ENCODE measurements around the gene DNAH17. TPM values are rescaled to one million over a fixed set of nuclear protein-coding genes. Genes with fewer than 3 reads are reported as not detected.

Gene DNAH17
- total RNA-seq, 1 experiment from 2014 or later = 0.69 TPM

- no peaks in the 10 kb centered on the region for H3K27me3 ChIP-seq (ENCODE audit: insufficient read depth, low read length)
- no peak for ATAC-seq
- H3K4me3 ChIP-seq (replicated peaks in 1 of 2; ENCODE audit: low read depth in 1 of 2, low read length in 2 of 2) = no peak overlapping the region
- no peak overlapping the region for H2AFZ ChIP-seq (ENCODE audit: low read depth, low read length, poor library complexity, severe bottlenecking)
- TF ChIP-seq EGR1 (IDR thresholded peaks at IDR 0.05; ENCODE audit: low read depth) (no peak), FOSL1 (IDR thresholded peaks at IDR 0.05; ENCODE audit: low read depth) (no peak), RAD21 (IDR thresholded peaks at IDR 0.05; ENCODE audit: low read depth) (no peak), CTCF (IDR thresholded peaks at IDR 0.05 in 2 of 3, conservative IDR thresholded peaks at IDR 0.05 in 1 of 3; ENCODE audit: borderline replicate concordance in 1 of 3, insufficient read depth in 1 of 3, low read depth in 2 of 3, low read length in 2 of 3) (no peak), EZH2phosphoT487 (IDR thresholded peaks at IDR 0.05; ENCODE audit: borderline replicate concordance) (no peak), ZFX (IDR thresholded peaks at IDR 0.05) (no peak), POLR2A (IDR thresholded peaks at IDR 0.05; ENCODE audit: borderline replicate concordance, extremely low read depth, insufficient read depth, insufficient read length) (no peak), TCF7L2 (IDR thresholded peaks at IDR 0.05; ENCODE audit: borderline replicate concordance, extremely low read depth, insufficient read depth, insufficient read length) (no peak), POLR2AphosphoS5 (IDR thresholded peaks at IDR 0.05; ENCODE audit: low read depth, low read length) (no peak), ELF1 (IDR thresholded peaks at IDR 0.05; ENCODE audit: borderline replicate concordance, low read depth) (no peak), CEBPB (IDR thresholded peaks at IDR 0.05; ENCODE audit: low read depth) (no peak), ZNF274 (IDR thresholded peaks at IDR 0.05; ENCODE audit: low read depth, low read length) (no peak), CBX3 (IDR thresholded peaks at IDR 0.05; ENCODE audit: low read depth) (no peak), EZH2 (IDR thresholded peaks at IDR 0.05) (no peak), YY1 (IDR thresholded peaks at IDR 0.05; ENCODE audit: extremely low read depth, insufficient replicate concordance, low read depth, low read length) (no peak)
- TF ChIP-seq, protein P1, sequence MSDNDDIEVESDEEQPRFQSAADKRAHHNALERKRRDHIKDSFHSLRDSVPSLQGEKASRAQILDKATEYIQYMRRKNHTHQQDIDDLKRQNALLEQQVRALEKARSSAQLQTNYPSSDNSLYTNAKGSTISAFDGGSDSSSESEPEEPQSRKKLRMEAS (IDR thresholded peaks at IDR 0.05) = no peak
- TF ChIP-seq, protein P2, sequence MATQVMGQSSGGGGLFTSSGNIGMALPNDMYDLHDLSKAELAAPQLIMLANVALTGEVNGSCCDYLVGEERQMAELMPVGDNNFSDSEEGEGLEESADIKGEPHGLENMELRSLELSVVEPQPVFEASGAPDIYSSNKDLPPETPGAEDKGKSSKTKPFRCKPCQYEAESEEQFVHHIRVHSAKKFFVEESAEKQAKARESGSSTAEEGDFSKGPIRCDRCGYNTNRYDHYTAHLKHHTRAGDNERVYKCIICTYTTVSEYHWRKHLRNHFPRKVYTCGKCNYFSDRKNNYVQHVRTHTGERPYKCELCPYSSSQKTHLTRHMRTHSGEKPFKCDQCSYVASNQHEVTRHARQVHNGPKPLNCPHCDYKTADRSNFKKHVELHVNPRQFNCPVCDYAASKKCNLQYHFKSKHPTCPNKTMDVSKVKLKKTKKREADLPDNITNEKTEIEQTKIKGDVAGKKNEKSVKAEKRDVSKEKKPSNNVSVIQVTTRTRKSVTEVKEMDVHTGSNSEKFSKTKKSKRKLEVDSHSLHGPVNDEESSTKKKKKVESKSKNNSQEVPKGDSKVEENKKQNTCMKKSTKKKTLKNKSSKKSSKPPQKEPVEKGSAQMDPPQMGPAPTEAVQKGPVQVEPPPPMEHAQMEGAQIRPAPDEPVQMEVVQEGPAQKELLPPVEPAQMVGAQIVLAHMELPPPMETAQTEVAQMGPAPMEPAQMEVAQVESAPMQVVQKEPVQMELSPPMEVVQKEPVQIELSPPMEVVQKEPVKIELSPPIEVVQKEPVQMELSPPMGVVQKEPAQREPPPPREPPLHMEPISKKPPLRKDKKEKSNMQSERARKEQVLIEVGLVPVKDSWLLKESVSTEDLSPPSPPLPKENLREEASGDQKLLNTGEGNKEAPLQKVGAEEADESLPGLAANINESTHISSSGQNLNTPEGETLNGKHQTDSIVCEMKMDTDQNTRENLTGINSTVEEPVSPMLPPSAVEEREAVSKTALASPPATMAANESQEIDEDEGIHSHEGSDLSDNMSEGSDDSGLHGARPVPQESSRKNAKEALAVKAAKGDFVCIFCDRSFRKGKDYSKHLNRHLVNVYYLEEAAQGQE (IDR thresholded peaks at IDR 0.05; ENCODE audit: low read depth) = no peak
- no peak for DNase-seq (ENCODE audit: low read depth, low spot score)
- no peaks in the 10 kb centered on the region for H3K9me2 ChIP-seq (ENCODE audit: insufficient read depth)
- H3K9me3 ChIP-seq (ENCODE audit: control insufficient read depth in 1 of 2, insufficient read depth in 1 of 2, low read depth in 1 of 2, low read length in 2 of 2) = no peaks in the 10 kb centered on the region
- POLR2A ChIA-PET = no interaction called here
- CTCF ChIA-PET = interaction anchor here (2.0 to 2.2 kb wide), 1 partner anchor 13 kb away, joined by 9 to 10 read pairs; no protein-coding TSS in a partner anchor
- H3K4me2 ChIP-seq (ENCODE audit: low read length) = no peak overlapping the region
- H3K4me1 ChIP-seq (ENCODE audit: control insufficient read depth in 1 of 2, insufficient read depth in 2 of 2, low read length in 2 of 2) = peaks cover 10 to 19% of the 10 kb centered on the region in 2 experiments
- no TSS peak for BruUV-seq (replicated peaks)
- no peak overlapping the region for H3K27ac ChIP-seq (ENCODE audit: low read depth, low read length)
- peaks cover 7% of the 10 kb centered on the region for H3K79me2 ChIP-seq (ENCODE audit: insufficient read depth, low read length)
- H4K20me1 ChIP-seq (ENCODE audit: insufficient read depth) = no peaks in the 10 kb centered on the region
- intact Hi-C loops (cut with micrococcal nuclease) = no loop called here
- H3K9ac ChIP-seq (ENCODE audit: low read length) = no peak overlapping the region
- no peaks in the 10 kb centered on the region for H3K36me3 ChIP-seq (ENCODE audit: control insufficient read depth in 1 of 2, insufficient read depth in 2 of 2, low read length in 2 of 2)
- RAD21 ChIA-PET (ENCODE audit: low non-redundant PET in 1 of 2, low total read pairs in 2 of 2, uncharacterized antibody in 2 of 2, unreplicated experiment in 2 of 2) = no interaction called here
Observed at GRCh38 chr17:78374189-78374588, 203.0 kb downstream of the DNAH17 start.

Measured in HCT116 (cell line).